PC-3 (cell line): ENCODE measurements around the gene EYS.
"Not testable (repeated sequence)": the region's sequence is repeated elsewhere in the genome, so short reads cannot be mapped to it uniquely, and the experiment has no call there.

ENCODE experiments used
- CTCF ChIP-seq: fragments of 300-600 bp; sonication (generic); conservative IDR thresholded peaks from 2 replicates; pipeline ENCODE4 v1.5.1; 2017; ENCODE audit warnings: antibody characterized with exemption, low read depth, mild to moderate bottlenecking, low read length
- EZH2 ChIP-seq: fragments of 300-600 bp; sonication (generic); IDR thresholded peaks from one replicate; pipeline ENCODE4 v1.6.1; 2017; ENCODE audit warnings: antibody characterized with exemption, mild to moderate bottlenecking, low read length; ENCODE audit not compliant: unreplicated experiment

- not testable (repeated sequence) for TF ChIP-seq EZH2, CTCF
Measured at GRCh38 chr6:63887804-63888203, 1819.2 kb downstream of the EYS start.
